ENCODE results near the gene IRAK2. TPM values are rescaled to one million over a fixed set of nuclear protein-coding genes. Genes with fewer than 3 reads are reported as not detected.

The IRAK2 gene
- total RNA-seq, 1 donor from 2014 or later = 5.1 TPM

DNA sequence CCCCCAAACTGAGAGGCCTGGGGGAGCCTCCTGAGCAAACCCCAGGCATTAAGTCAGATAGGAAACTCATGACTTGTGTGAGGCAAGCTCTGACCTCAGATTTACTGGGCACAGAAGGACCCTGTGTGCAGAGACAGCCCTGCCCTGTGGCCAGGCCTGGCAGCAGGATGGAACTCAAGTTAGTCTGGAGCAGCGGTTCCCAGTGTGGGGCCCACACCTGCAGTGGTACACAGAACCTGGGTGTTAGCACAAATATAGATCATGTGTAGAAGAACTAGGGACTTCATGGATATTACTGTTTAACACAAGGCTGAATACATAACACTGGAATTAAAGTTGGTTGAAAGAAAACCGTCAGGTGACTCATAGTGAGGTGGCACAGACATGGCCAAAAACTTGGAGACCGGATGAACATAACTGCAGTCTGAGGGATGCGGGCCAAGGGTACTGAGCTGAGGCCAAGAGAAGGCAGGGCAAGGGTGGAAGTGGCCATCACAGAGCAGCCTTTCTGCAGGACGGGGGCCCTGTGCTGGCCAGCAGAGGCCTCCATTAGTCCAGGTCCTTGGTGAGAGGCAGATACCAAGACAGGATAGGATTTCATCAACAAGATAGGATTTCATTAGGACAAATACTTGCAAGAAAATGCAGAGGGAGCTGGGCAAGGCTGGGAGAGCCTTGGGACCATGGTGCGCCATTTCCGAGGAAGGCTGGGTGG, 40.9 kb downstream of the IRAK2 start:
- DNase-seq = no peak
- H3K9me3 Mint-ChIP-seq = no peaks in the 10 kb centered on the region
- H3K4me1 Mint-ChIP-seq = peaks cover 32% of the 10 kb centered on the region
- no peaks in the 10 kb centered on the region for H3K27me3 Mint-ChIP-seq
- no peak overlapping the region for H3K4me3 Mint-ChIP-seq
- intact Hi-C loops (cut with micrococcal nuclease) = loop anchor here (2.0 kb wide), 1 partner anchor 17 kb away; no protein-coding TSS in a partner anchor
- H3K36me3 Mint-ChIP-seq (ENCODE audit: low read depth) = peaks cover 33% of the 10 kb centered on the region
- H3K27ac Mint-ChIP-seq = peak overlapping the region; percentile 19

DNA sequence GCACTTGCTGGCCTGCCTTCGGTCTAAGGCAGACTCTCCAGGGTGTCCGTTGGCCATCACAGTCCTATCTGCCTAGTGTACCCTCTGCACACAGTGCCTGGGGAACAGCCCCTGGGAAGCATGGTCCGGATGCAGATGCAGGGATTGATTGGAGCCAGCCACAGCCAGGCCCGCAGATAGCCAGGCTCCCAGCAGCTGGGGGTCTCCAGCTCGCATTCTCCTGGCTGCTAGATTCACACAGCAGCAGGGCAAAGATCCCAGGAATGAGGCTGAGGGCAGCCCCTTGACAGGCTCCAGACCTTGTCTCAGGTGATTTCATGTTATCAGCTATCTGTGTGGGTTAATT, 41.4 kb downstream of the IRAK2 start:
- Mint-ChIP-seq H3K27ac (peak overlapping the region; percentile 19), H3K27me3 (no peaks in the 10 kb centered on the region), H3K9me3 (no peaks in the 10 kb centered on the region), H3K4me3 (no peak overlapping the region), H3K4me1 (peaks cover 30% of the 10 kb centered on the region), H3K36me3 (ENCODE audit: low read depth) (peaks cover 33% of the 10 kb centered on the region)
- intact Hi-C loops (cut with micrococcal nuclease) = no loop called here
- no peak for DNase-seq

DNA sequence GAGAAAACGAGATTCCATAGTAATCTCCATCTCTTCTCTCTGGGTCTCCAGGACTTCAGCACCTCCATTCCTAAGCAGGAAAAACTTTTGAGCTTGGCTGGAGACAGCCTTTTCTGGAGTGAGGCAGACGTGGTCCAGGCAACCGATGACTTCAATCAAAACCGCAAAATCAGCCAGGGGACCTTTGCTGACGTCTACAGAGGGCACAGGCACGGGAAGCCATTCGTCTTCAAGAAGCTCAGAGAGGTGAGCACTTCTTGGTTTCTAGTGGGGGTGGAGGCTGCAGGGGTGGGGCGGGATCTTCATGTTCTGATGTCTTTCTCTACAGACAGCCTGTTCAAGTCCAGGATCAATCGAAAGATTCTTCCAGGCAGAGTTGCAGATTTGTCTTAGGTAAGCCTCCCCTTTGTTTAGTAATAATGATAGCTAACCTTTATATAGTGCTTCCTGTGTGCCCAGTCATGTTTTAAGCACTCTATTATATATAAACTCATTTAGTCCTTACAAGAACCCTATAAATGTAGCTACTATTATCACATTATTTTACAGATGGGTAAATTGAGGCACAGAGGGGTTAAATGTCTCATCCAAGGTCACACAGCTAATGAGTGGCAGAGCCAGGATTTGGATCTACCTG, 48.6 kb downstream of the IRAK2 start:
- Mint-ChIP-seq H3K4me3 (no peak overlapping the region), H3K4me1 (peaks cover 6% of the 10 kb centered on the region), H3K27ac (no peak overlapping the region), H3K9me3 (peaks cover 3% of the 10 kb centered on the region), H3K27me3 (no peaks in the 10 kb centered on the region), H3K36me3 (ENCODE audit: low read depth) (peaks cover 46% of the 10 kb centered on the region)
- DNase-seq = no peak
- intact Hi-C loops (cut with micrococcal nuclease) = no loop called here

DNA sequence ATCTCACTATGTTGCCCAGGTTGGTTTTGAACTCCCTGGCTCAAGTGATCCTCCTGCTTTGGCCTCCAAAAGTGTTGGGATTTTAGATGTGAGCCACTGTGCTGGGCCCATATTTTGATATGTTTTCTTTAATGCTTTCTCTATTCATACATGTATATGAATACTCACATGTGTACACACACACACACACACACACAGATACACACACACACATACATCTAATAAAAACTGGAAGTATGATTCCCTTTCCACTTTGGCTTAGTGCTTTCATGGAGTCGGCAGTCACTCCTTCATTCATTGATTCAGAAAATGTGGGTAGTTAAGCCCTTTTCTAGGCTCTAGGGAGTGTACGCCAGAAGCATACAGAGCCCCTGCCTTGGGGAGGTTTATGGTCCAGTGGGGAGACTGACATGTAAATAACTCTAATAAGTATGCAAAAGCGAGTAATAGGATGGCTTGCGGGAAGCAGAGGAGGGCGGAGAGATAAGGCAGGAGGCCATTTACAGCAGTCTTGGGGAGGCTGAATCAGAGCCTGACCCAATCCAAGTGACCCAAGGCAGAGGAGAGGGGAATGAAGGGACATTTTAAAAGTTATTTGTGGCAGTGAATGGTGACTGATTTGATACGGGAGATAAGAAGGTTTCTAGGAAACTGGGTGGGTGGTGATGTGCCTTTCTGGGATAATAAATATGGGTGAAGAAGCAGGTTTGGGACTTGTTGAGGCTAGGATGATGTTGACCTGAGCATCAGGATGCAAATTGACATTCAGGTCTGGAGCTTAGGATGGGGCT, 51.1 kb downstream of the IRAK2 start:
- H3K27me3 Mint-ChIP-seq = no peaks in the 10 kb centered on the region
- H3K4me3 Mint-ChIP-seq = no peak overlapping the region
- H3K4me1 Mint-ChIP-seq = peaks cover 17% of the 10 kb centered on the region
- DNase-seq = no peak
- intact Hi-C loops (cut with micrococcal nuclease) = no loop called here
- H3K27ac Mint-ChIP-seq = no peak overlapping the region
- H3K36me3 Mint-ChIP-seq (ENCODE audit: low read depth) = peaks cover 44% of the 10 kb centered on the region
- peaks cover 3% of the 10 kb centered on the region for H3K9me3 Mint-ChIP-seq

DNA sequence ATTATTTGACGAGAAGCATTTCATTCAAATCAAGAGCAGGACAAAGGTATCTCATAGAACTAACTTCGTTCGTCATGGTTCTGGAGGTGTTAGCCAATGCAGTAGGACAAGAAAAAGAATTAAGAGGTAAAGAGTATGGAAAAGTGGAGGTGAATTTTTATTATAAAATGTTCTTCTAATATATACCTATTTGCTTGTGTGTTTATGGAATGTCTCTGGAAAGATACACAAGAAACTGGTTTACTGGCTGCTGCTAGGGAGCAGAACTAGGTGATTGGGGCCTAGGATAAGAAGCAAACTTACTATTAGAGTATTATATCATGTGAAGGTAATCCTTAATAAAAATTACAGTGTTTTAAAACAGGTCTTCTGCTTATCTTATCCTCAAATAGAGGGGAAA, 52.6 kb downstream of the IRAK2 start:
- H3K4me1 Mint-ChIP-seq = peaks cover 29% of the 10 kb centered on the region
- no peak overlapping the region for H3K27ac Mint-ChIP-seq
- H3K9me3 Mint-ChIP-seq = peaks cover 3% of the 10 kb centered on the region
- H3K27me3 Mint-ChIP-seq = no peaks in the 10 kb centered on the region
- H3K36me3 Mint-ChIP-seq (ENCODE audit: low read depth) = peaks cover 49% of the 10 kb centered on the region
- no peak for DNase-seq
- H3K4me3 Mint-ChIP-seq = no peak overlapping the region
- intact Hi-C loops (cut with micrococcal nuclease) = no loop called here

DNA sequence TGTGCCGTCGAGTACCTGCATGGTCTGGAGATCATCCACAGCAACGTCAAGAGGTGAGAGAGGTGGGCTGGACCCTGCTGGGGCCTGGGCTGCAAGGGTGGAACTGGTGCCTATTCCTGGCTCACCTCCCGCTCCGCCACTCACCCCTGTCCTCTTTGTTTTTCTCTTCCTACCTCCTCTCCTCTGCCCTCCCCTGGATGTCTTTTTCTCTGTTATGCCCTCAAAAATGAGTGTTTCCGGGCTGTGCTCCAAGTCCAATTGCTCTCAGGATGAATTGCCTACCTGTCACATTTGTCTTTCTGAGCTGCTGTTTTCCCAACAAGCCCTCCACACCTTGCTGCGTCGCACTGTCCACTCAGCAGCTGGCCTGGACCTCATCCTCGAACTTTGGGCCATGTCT, 55.0 kb downstream of the IRAK2 start:
- intact Hi-C loops (cut with micrococcal nuclease) = loop anchor here (10.0 kb wide), 2 partner anchors 195 to 235 kb away; partner anchors contain the start of genes EMC3 and FANCD2
- no peak overlapping the region for H3K4me3 Mint-ChIP-seq
- peak overlapping the region; percentile 7 for H3K27ac Mint-ChIP-seq
- peaks cover 6% of the 10 kb centered on the region for H3K9me3 Mint-ChIP-seq
- DNase-seq = no peak
- no peaks in the 10 kb centered on the region for H3K27me3 Mint-ChIP-seq
- peaks cover 57% of the 10 kb centered on the region for H3K36me3 Mint-ChIP-seq (ENCODE audit: low read depth)
- H3K4me1 Mint-ChIP-seq = peaks cover 48% of the 10 kb centered on the region

DNA sequence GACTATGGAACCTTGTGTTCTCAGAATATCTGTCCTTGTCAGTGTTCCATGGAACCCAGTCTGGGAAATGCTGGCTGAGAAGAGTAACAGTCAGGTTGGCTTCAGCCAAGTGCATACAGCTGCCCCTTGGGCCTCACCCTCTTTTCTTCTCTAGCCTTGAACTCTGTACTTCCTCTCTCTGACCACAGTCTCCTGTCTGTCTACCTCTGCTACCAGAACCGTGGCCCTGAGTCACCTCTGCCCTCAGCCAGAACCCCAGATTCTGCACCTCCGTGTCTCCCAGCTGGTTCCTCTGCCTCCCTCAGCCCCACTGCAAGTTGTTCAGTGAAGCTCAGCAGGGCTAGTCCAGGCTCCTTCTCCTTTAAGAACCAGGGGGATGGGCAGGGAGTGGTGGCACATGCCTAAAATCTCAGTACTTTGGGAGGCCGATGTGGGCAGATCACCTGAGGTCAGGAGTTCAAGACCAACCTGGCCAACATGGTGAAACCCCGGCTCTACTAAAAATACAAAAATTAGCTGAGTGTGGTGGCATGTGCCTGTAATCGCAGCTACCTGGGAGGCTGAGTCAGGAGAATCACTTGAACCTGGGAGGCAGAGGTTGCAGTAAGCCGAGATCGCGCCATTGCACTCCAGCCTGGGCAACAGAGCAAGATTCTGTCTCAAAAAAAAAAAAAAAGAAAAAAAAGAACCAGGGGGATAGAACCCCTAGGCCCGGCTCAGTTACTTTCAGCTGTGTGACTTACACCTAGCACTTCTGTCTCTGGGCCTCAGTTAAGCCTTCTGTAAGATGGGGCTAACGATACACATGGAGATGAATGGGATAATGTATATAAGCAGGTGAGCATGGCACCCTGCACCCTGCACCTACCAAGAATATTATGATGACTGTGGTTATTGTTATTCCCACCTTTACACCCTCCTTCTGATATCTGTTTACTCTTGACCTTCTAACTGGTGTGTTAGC, 59.2 kb downstream of the IRAK2 start:
- peaks cover 4% of the 10 kb centered on the region for H3K9me3 Mint-ChIP-seq
- peak overlapping the region; percentile 89 for H3K27ac Mint-ChIP-seq
- peak; percentile 83 for DNase-seq
- peaks cover 46% of the 10 kb centered on the region for H3K36me3 Mint-ChIP-seq (ENCODE audit: low read depth)
- peaks cover 70% of the 10 kb centered on the region for H3K4me1 Mint-ChIP-seq
- no peaks in the 10 kb centered on the region for H3K27me3 Mint-ChIP-seq
- intact Hi-C loops (cut with micrococcal nuclease) = loop anchor here (2.0 to 10.0 kb wide), 4 partner anchors 81 to 239 kb away; partner anchors contain the start of genes BRK1, EMC3 and FANCD2
- peak overlapping the region; percentile 36 for H3K4me3 Mint-ChIP-seq

DNA sequence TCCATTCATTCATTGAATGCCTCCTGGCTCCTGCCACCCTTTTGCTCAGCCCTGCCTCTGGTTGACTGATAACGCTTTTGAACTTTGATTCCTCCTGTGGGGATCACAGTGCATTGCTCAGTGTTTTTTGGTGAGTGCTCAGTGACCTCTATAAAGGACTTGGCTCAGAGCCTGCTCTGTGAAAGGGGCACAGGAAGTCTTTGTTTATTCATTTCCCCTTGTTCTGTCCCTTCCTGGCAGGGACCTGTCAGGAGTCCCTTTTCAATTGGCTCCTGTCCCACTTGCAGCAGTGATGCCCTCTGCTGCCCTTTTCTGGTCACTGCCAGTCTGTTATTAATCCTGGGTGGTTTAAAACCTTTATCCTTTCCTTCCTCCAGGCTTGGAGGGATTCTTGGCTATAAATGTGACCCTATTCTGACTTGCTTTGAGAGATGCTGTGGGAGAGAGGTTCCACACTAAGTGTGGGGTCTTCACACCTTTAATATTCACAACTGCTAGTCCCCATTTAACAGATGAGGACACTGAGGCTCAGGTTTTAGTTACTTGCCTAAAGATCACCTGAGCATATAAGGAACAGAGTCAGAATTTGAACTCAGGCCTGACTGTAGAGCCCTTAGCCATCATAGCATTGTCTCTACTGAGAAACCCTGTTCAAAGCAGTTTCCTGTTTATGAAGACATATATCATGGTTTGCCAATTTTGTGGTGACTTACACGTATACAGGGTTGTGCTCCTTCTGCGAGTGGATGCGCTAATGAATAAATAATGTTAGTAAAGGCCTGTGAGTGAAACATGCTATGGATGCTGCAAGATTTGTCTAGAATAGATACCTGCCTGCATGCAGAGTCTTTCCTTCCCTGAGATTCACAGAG, 60.3 kb downstream of the IRAK2 start:
- Mint-ChIP-seq H3K36me3 (ENCODE audit: low read depth) (peaks cover 44% of the 10 kb centered on the region), H3K9me3 (peaks cover 4% of the 10 kb centered on the region), H3K4me1 (peaks cover 69% of the 10 kb centered on the region), H3K27me3 (no peaks in the 10 kb centered on the region), H3K27ac (peak overlapping the region; percentile 89), H3K4me3 (peak overlapping the region; percentile 72)
- intact Hi-C loops (cut with micrococcal nuclease) = loop anchor here (1.0 to 10.0 kb wide), 6 partner anchors 32 to 240 kb away; partner anchors contain the start of genes BRK1, EMC3, FANCD2 and IRAK2
- DNase-seq = peak; percentile 89

DNA sequence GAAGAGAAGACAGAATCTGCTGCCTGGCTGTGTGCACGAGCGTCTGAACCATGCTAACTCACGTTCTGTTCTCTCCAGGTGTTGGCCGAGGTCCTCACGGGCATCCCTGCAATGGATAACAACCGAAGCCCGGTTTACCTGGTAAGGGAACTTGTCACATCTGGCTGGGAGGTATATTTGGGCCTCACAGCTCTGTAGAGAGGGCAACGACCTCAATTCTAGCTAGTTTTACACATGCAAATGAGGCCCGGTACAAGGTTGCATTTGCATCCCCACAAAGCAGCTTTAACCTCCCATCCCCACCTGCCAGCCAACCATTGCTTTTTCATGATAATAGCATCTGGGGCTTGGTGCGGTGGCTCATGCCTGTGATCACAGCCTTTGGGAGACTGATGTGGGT, 61.6 kb downstream of the IRAK2 start:
- no peak overlapping the region for H3K27ac Mint-ChIP-seq
- peaks cover 60% of the 10 kb centered on the region for H3K4me1 Mint-ChIP-seq
- intact Hi-C loops (cut with micrococcal nuclease) = loop anchor here (10.0 kb wide), 2 partner anchors 201 to 241 kb away; partner anchors contain the start of genes EMC3 and FANCD2

DNA sequence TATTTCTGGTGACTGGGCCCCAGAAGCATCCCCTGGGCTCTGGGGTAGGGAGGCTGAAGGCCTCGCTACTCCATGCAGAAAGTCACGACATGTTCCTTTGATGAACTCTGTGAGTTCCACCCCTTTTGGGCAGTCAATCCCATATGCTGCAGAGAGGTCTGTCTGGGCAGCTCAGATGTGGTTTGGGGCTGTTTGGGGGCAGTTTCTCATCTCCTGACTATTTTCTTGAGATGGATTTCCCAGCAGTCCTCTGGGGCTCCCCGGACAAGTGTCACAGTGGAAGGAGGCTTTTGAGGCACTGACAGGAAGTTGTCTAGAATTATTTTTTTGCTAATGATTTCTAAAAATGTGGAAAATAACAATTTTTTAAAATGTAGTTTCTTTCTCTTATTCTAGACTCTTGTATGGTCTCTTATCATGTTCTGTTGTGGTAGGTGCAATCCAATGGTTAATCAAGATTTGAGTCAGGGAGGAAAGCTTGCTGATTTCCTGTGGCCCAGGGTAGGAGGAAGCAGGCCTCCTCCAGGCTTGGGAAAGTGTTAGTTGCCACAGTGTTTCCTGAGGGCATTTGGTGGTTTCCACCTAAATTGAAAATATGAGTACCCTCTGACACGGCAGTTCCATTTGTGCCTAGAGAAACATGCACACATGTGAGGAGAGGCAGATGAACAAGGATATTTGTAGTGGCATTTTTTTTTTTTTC, 63.7 kb downstream of the IRAK2 start:
- DNase-seq = peak; percentile 81
- Mint-ChIP-seq H3K9me3 (peaks cover 4% of the 10 kb centered on the region), H3K36me3 (ENCODE audit: low read depth) (peaks cover 33% of the 10 kb centered on the region), H3K4me3 (peak overlapping the region; percentile 46), H3K27me3 (no peaks in the 10 kb centered on the region), H3K27ac (peak overlapping the region; percentile 92), H3K4me1 (peaks cover 46% of the 10 kb centered on the region)
- intact Hi-C loops (cut with micrococcal nuclease) = loop anchor here (1.0 to 10.0 kb wide), 4 partner anchors 10 to 244 kb away; partner anchors contain the start of genes EMC3 and FANCD2

More for the DNA sequence above, 61.6 kb downstream of the IRAK2 start:
- Mint-ChIP-seq H3K36me3 (ENCODE audit: low read depth) (peaks cover 42% of the 10 kb centered on the region), H3K4me3 (no peak overlapping the region), H3K27me3 (no peaks in the 10 kb centered on the region), H3K9me3 (peaks cover 4% of the 10 kb centered on the region)
- no peak for DNase-seq

DNA sequence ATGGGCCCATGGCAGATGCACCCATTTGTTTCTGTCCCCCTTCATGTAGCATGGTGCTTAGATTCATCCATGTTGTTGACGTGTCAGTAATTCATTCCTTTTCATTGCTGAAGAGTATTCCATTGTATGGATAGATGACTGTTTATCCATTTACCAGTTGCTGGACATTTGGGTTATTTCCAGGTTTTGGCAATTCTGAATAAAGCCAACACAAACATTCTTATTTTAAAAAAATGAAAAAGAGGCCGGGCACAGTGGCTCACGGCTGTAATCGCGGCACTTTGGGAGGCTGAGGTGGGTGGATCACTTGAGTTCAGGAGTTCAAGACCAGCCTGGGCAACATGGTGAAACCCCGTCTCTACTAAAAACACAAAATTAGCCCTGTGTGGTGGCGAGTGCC, 64.9 kb downstream of the IRAK2 start:
- peak overlapping the region; percentile 92 for H3K27ac Mint-ChIP-seq
- intact Hi-C loops (cut with micrococcal nuclease) = loop anchor here (10.0 kb wide), 2 partner anchors 205 to 245 kb away; partner anchors contain the start of genes EMC3 and FANCD2
- peaks cover 36% of the 10 kb centered on the region for H3K4me1 Mint-ChIP-seq
- peak overlapping the region; percentile 28 for H3K4me3 Mint-ChIP-seq
- peaks cover 31% of the 10 kb centered on the region for H3K36me3 Mint-ChIP-seq (ENCODE audit: low read depth)
- no peaks in the 10 kb centered on the region for H3K27me3 Mint-ChIP-seq
- H3K9me3 Mint-ChIP-seq = peaks cover 3% of the 10 kb centered on the region
- DNase-seq = no peak

DNA sequence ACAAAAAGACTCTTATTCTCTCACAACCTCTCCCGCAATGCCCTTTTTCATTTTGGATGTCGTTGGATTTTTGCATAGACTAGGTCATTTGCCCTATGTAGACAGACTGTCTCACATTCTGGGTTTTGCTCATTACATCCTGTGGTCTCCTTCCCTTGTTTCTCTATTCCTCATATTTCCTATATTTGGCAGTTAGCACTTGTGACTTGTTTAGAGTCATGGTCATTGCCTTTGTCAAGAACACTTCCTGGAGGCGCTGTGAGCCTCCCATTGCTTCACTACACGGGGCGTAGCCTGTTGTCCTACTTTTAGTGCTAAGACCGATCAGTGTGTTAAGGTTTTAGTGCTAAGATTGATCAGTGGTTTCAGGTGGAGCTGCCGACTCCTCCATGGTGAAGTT, 67.4 kb downstream of the IRAK2 start:
- intact Hi-C loops (cut with micrococcal nuclease) = no loop called here
- peaks cover 44% of the 10 kb centered on the region for H3K36me3 Mint-ChIP-seq (ENCODE audit: low read depth)
- DNase-seq = no peak
- H3K4me1 Mint-ChIP-seq = peaks cover 31% of the 10 kb centered on the region
- no peak overlapping the region for H3K4me3 Mint-ChIP-seq
- H3K27ac Mint-ChIP-seq = peak overlapping the region; percentile 46
- H3K27me3 Mint-ChIP-seq = no peaks in the 10 kb centered on the region
- no peaks in the 10 kb centered on the region for H3K9me3 Mint-ChIP-seq

Data from activated CD4-positive, alpha-beta T cell treated with anti-CD3 and anti-CD28 coated beads, Interleukin-2, amount 10 ng/mL, durations not matched to agents 24 days and 14 days (primary cell).